Spleen (tissue), 11 donors: ENCODE measurements around the gene MEGF9. TPM values are rescaled to one million over a fixed set of nuclear protein-coding genes. Genes with fewer than 3 reads are reported as not detected.

Experiments used
- DNase-seq: peaks from one replicate; pipeline ENCODE4 v3.0.0-alpha.2; 2020
- H3K27ac ChIP-seq, 8 donors: fragments of 200-600 bp; sonication (generic) in 7 of 8; 1 replicate in 4 of 8; 2 replicates in 4 of 8; pipeline versions ENCODE4 v1.5.0 to v1.8.0; 2016 to 2021; ENCODE audit warnings: inconsistent platforms in 4 of 8, mild to moderate bottlenecking in 4 of 8, moderate library complexity in 1 of 8
- H3K27me3 ChIP-seq, 7 donors: fragments of 200-600 bp; sonication (generic) in 6 of 7; replicated peaks in 1 of 7; 1 replicate in 4 of 7; 2 replicates in 3 of 7; pipeline versions ENCODE4 v1.5.0 to v1.8.0; 2016 to 2021; ENCODE audit warnings: inconsistent platforms in 3 of 7, mild to moderate bottlenecking in 1 of 7
- H3K36me3 ChIP-seq, 6 donors: fragments of 200-600 bp; sonication (generic) in 5 of 6; 1 replicate in 4 of 6; 2 replicates in 2 of 6; pipeline versions ENCODE4 v1.5.0 to v1.8.0; 2016 to 2021; ENCODE audit warnings: inconsistent platforms in 2 of 6
- H3K4me1 ChIP-seq, 6 donors: fragments of 200-600 bp; sonication (generic) in 5 of 6; 1 replicate in 3 of 6; 2 replicates in 3 of 6; pipeline versions ENCODE4 v1.5.0 to v1.8.0; 2016 to 2021; ENCODE audit warnings: inconsistent platforms in 3 of 6
- H3K4me3 ChIP-seq, 8 donors: fragments of 200-600 bp; sonication (generic) in 7 of 8; 1 replicate in 4 of 8; 2 replicates in 4 of 8; pipeline versions ENCODE4 v1.5.0 to v1.8.0; 2016 to 2021; ENCODE audit warnings: inconsistent platforms in 4 of 8, mild to moderate bottlenecking in 4 of 8, moderate library complexity in 2 of 8
- H3K9me3 ChIP-seq, 8 donors: fragments of 200-600 bp; sonication (generic) in 7 of 8; 1 replicate in 4 of 8; 2 replicates in 4 of 8; pipeline versions ENCODE4 v1.5.0 to v1.8.0; 2016 to 2021; ENCODE audit warnings: inconsistent platforms in 4 of 8
- POLR2A ChIP-seq, 3 donors: fragments of 450-650 bp; IDR thresholded peaks; one replicate each; pipeline ENCODE4 v1.5.1; 2017; ENCODE audit warnings: antibody characterized with exemption in 3 of 3, mild to moderate bottlenecking in 1 of 3
- POLR2AphosphoS5 ChIP-seq, 3 donors: sonication (generic); formaldehyde crosslinking; IDR thresholded peaks; one replicate each; pipeline ENCODE4 v1.5.1; 2017; ENCODE audit warnings: antibody characterized with exemption in 3 of 3
- WGBS, 5 donors: extraction: QIAGEN DNeasy Blood & Tissue Kit in 3 of 5; methylation state at CpG; one replicate each; pipeline versions ENCODE4 v1.1.5 to v1.1.7; 2013 to 2018; 5-methylcytosine and 5-hydroxymethylcytosine counted together
- intact Hi-C: fragments of 100-400 bp; cut with DNase I; formaldehyde crosslinking; loops from one replicate; pipeline ENCODE4 v1.15.0; 2023; ENCODE audit warnings: low total_unique reads
- polyA plus RNA-seq, 3 donors: library from polyadenylated mRNA; stranded (reverse); fragments of 200-250 nt; gene quantifications; one replicate each; pipeline ENCODE4 v1.2.1, GENCODE V29; 2013
- total RNA-seq, 7 donors: library from RNA; depleted of rRNA in 3 of 7; stranded (reverse); fragments of >200 nt in 3 of 7; fragmentation: NEBNext Ultra II Directional in 4 of 7; extraction: Animal tissue kit (Norgen Biotek cat#: 25700) in 4 of 7; gene quantifications; one replicate each; pipeline versions ENCODE4 v1.1.0 to v1.2.1, GENCODE V29; 2016 to 2021
- TF ChIP-seq, protein P1 (sequence below), 11 experiments: fragments of 200-600 bp in 7 of 11; fragments of 450-650 bp in 4 of 11; sonication (generic) in 4 of 11; IDR thresholded peaks in 8 of 11; conservative IDR thresholded peaks in 3 of 11; 1 replicate in 7 of 11; 2 replicates in 4 of 11; pipeline versions ENCODE4 v1.4.0 to v1.8.0; 2016 to 2021; ENCODE audit warnings: antibody characterized with exemption in 11 of 11, inconsistent platforms in 4 of 11, mild to moderate bottlenecking in 1 of 11
- donor health status: healthy with polysubstance abuse.
- donor health status: DM: no; HTN: no; CAD: no; lungs with moderate emphysema.
- donor health status: DM: no; HTN: no; CAD: no.
- donor health status: Bipolar disorder and iron deficiency.
- donor health status: healthy.
- donor health status: DM: no; HTN: no; CAD: no.
- donor health status: DM: yes; HTN: yes; CAD: no.

Gene MEGF9
- total and polyA plus RNA-seq, 10 donors = 2.2 to 57.3 (median 30.7) TPM

DNA sequence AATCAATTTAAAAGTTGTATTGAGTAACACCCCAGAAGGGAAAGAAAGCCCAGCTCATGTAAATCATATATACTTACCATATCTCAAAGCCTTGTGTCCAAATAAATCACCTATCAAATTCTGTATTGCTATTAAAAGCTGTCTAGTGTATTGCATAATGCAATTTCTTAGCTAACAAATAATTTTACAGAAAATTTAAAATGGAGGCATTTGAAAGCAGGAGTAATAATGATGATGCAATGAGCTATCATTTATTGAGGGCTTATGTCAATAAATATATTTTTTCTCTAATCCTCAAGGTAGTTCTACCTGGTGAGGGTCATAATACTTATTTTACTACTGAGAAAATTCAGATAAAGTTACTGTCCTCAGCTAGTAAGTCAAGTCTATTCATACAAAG is 91.5 kb downstream of the MEGF9 start:
- DNase-seq = no peak
- intact Hi-C loops = no loop called here
- peaks cover 0 to 28% (median 9%) of the 10 kb centered on the region in 6 donors for H3K4me1 ChIP-seq

DNA sequence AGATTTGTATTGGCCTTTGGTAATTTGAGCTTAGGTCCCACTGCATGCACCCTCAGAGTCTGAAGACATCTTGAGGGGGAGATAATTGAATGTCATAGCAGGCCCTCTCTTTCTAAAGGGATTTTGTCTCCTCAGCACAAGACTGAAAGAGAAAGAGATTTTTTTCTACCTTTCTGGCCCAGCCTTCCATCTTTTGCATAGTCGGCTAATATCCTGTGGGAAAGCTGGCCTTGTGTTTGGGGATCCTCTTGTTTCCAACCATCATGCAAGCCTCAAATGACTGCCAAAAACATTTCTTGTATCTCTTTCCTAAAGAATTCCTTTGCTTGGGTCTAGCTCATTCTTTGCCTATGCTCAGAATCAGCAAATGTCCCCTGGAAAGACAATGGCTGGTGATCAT is 92.3 kb downstream of the MEGF9 start:
- TF ChIP-seq POLR2AphosphoS5 (IDR thresholded peaks at IDR 0.05) (no peak), POLR2A (IDR thresholded peaks at IDR 0.05) (no peak)
- TF ChIP-seq, protein P1, sequence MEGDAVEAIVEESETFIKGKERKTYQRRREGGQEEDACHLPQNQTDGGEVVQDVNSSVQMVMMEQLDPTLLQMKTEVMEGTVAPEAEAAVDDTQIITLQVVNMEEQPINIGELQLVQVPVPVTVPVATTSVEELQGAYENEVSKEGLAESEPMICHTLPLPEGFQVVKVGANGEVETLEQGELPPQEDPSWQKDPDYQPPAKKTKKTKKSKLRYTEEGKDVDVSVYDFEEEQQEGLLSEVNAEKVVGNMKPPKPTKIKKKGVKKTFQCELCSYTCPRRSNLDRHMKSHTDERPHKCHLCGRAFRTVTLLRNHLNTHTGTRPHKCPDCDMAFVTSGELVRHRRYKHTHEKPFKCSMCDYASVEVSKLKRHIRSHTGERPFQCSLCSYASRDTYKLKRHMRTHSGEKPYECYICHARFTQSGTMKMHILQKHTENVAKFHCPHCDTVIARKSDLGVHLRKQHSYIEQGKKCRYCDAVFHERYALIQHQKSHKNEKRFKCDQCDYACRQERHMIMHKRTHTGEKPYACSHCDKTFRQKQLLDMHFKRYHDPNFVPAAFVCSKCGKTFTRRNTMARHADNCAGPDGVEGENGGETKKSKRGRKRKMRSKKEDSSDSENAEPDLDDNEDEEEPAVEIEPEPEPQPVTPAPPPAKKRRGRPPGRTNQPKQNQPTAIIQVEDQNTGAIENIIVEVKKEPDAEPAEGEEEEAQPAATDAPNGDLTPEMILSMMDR (IDR thresholded peaks at IDR 0.05 in 8 of 11, conservative IDR thresholded peaks at IDR 0.05 in 3 of 11) = no peak
- no peaks in the 10 kb centered on the region for H3K27me3 ChIP-seq
- H3K36me3 ChIP-seq = peaks cover 0 to 49% (median 2%) of the 10 kb centered on the region in 6 donors
- H3K9me3 ChIP-seq = no peaks in the 10 kb centered on the region
- WGBS, 5 donors = 87 to 100% (median 94%) methylated on average over 1 of the region's 1 CpG
- H3K4me3 ChIP-seq = no peak overlapping the region
- H3K27ac ChIP-seq = no peak overlapping the region
- H3K4me1 ChIP-seq = peaks cover 0 to 27% (median 9%) of the 10 kb centered on the region in 6 donors
- intact Hi-C loops = no loop called here
- no peak for DNase-seq

More for the DNA sequence above, 91.5 kb downstream of the MEGF9 start:
- no peak overlapping the region for H3K27ac ChIP-seq
- H3K9me3 ChIP-seq = no peaks in the 10 kb centered on the region
- H3K4me3 ChIP-seq = no peak overlapping the region
- H3K36me3 ChIP-seq = peaks cover 0 to 42% (median 2%) of the 10 kb centered on the region in 6 donors
- TF ChIP-seq POLR2AphosphoS5 (IDR thresholded peaks at IDR 0.05) (no peak), POLR2A (IDR thresholded peaks at IDR 0.05) (no peak)
- TF ChIP-seq, protein P1 (IDR thresholded peaks at IDR 0.05 in 8 of 11, conservative IDR thresholded peaks at IDR 0.05 in 3 of 11) = no peak
- H3K27me3 ChIP-seq = no peaks in the 10 kb centered on the region

DNA sequence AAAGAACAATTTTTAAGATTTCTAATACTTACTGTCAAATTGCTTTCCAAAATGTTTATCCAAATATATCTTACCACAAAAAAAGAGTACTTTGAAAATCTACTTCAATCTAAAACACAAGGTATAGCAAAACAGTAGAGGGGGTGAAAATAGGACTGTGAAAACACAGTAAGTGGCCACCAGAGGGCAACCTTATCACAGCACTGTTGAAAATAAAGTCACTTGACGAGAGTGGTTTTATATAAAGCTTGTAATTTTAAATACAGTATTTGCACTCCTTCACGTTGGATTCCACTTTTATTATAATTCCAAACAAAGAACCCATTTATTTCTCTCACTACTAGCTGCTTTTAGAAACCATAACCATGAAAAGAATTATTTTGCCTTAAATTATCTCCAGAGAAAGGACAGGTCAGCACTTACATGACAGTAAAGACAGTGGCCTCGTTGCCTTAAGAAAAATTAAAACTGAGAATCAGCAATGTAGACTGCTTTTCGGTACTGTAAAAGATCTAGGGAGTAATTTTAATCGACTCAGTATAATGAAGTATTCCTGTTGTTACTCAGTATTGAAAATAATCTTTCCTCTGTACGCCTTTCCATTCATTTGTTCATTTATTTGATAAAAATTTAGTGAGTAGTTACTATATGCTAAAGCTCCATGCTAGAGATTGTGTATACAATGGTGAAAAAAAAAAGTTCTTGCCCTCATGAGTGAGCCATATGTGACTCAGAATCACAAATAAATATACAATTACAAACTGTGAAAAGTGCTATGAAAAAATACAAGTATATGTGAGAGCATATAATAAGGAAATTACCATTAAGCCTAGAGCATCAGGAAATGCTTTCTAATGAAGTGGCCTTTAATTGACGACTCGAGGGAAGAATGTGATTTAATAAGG is 94.3 kb downstream of the MEGF9 start:
- intact Hi-C loops = no loop called here
- Histone ChIP-seq H3K4me1 (peaks cover 0 to 14% (median 6%) of the 10 kb centered on the region in 6 donors), H3K27me3 (no peaks in the 10 kb centered on the region), H3K4me3 (no peak overlapping the region), H3K36me3 (peaks cover 0 to 65% (median 4%) of the 10 kb centered on the region in 6 donors), H3K9me3 (no peaks in the 10 kb centered on the region), H3K27ac (peak overlapping the region in 1 of 8 donors; percentile 13)
- TF ChIP-seq POLR2A (IDR thresholded peaks at IDR 0.05) = no peak
- TF ChIP-seq, protein P1 (IDR thresholded peaks at IDR 0.05 in 8 of 11, conservative IDR thresholded peaks at IDR 0.05 in 3 of 11) = peak; percentile 54 to 88 (median 81)
- TF ChIP-seq POLR2AphosphoS5 (IDR thresholded peaks at IDR 0.05) = no peak
- 50 to 55% (median 51%) methylated on average over 8 of the region's 8 CpGs for WGBS, 5 donors
- DNase-seq = no peak
